Embryonic facial prominence (tissue), 1 donor: Measurements from ENCODE around the gene SEC22C.

Source experiments
- DNase-seq: peaks from one replicate; pipeline ENCODE4 v3.0.0-alpha.2; 2016; ENCODE audit errors: extremely low spot score

The SEC22C gene

GRCh38 chr3:42498034-42498433 lies 83.7 kb downstream of the SEC22C start:
- DNase-seq, result no peak
